Adrenal gland (tissue), 12 donors: ENCODE results near the gene RYR2. TPM values are rescaled to one million over a fixed set of nuclear protein-coding genes. Genes with fewer than 3 reads are reported as not detected.

Experiments
- DNase-seq, 7 donors: peaks; one replicate each; pipeline ENCODE4 v3.0.0-alpha.2; 2019 to 2020
- H3K27ac ChIP-seq, 5 donors: fragments of 200-600 bp; sonication (generic) in 4 of 5; 1 replicate in 3 of 5; 2 replicates in 2 of 5; pipeline versions ENCODE4 v1.5.1 to v1.8.0; 2016 to 2020; ENCODE audit warnings: mild to moderate bottlenecking in 1 of 5
- H3K27me3 ChIP-seq: fragments of 200-600 bp; 2 replicates; pipeline ENCODE4 v1.8.0; 2021
- H3K36me3 ChIP-seq, 2 donors: fragments of 200-600 bp; replicated peaks in 1 of 2; 1 replicate in 1 of 2; 2 replicates in 1 of 2; pipeline versions ENCODE4 v1.5.1 to v1.8.0; 2018 to 2022
- H3K4me1 ChIP-seq, 2 donors: fragments of 200-600 bp; replicated peaks in 1 of 2; 1 replicate in 1 of 2; 2 replicates in 1 of 2; pipeline versions ENCODE4 v1.5.1 to v1.8.0; 2018 to 2021
- H3K4me3 ChIP-seq, 4 donors: fragments of 200-600 bp; sonication (generic) in 3 of 4; one replicate each; pipeline ENCODE4 v1.5.1; 2016 to 2018
- H3K9me3 ChIP-seq, 3 donors: fragments of 200-600 bp; sonication (generic) in 1 of 3; replicated peaks in 1 of 3; 1 replicate in 2 of 3; 2 replicates in 1 of 3; pipeline versions ENCODE4 v1.5.1 to v1.8.0; 2016 to 2021
- POLR2A ChIP-seq, 2 donors: fragments of 450-650 bp; IDR thresholded peaks; one replicate each; pipeline ENCODE4 v1.6.1; 2017; ENCODE audit warnings: antibody characterized with exemption in 2 of 2, mild to moderate bottlenecking in 2 of 2, moderate library complexity in 1 of 2
- WGBS, 4 donors: extraction: QIAGEN DNeasy Blood & Tissue Kit in 2 of 4; methylation state at CpG; one replicate each; pipeline versions ENCODE4 v1.1.5 to v1.1.7; 2013 to 2017; 5-methylcytosine and 5-hydroxymethylcytosine counted together
- intact Hi-C, 2 donors: fragments of 100-400 bp; cut with DNase I; formaldehyde crosslinking; loops; one replicate each; pipeline versions ENCODE4 v1.14.1 to v1.15.0; 2022 to 2023
- polyA plus RNA-seq, 3 donors: library from polyadenylated mRNA; stranded (reverse); fragments of 200-250 nt in 2 of 3; fragments of 350-450 nt in 1 of 3; fragmentation: Illumina TruSeq in 1 of 3; extraction: RNeasy Lipid Tissue Mini Kit (QIAGEN cat#74804) in 1 of 3; gene quantifications; one replicate each; pipeline ENCODE4 v1.2.3, GENCODE V29; 2013 to 2014
- total RNA-seq, 9 donors: library from RNA; depleted of rRNA in 4 of 9; stranded (reverse); fragments of >200 nt in 4 of 9; fragments of 120-200 nt in 1 of 9; fragmentation: NEBNext Ultra II Directional in 1 of 9; extraction: Animal tissue kit (Norgen Biotek cat#: 25700) in 1 of 9; gene quantifications; one replicate each; pipeline versions ENCODE4 v1.1.0 to v1.2.4, GENCODE V29; 2013 to 2023
- TF ChIP-seq, protein P1 (sequence below), 6 experiments: fragments of 450-650 bp in 4 of 6; fragments of 200-600 bp in 2 of 6; sonication (generic) in 1 of 6; IDR thresholded peaks; 1 replicate in 5 of 6; 2 replicates in 1 of 6; pipeline versions ENCODE4 v1.5.1 to v1.8.0; 2016 to 2021; ENCODE audit warnings: antibody characterized with exemption in 6 of 6, mild to moderate bottlenecking in 2 of 6, moderate library complexity in 1 of 6
- donor health status: healthy with polysubstance abuse.
- donor health status: Bipolar disorder and iron deficiency.
- donor health status: DM: yes; HTN: yes; CAD: no.
- donor health status: DM: no; HTN: no; CAD: no.
- donor health status: DM: no; HTN: no; CAD: no.
- donor health status: DM: yes; HTN: yes; CAD: no.

The RYR2 gene
- total and polyA plus RNA-seq, 12 donors: 0.07 to 6.3 (median 0.18) TPM; not detected in 1

DNA sequence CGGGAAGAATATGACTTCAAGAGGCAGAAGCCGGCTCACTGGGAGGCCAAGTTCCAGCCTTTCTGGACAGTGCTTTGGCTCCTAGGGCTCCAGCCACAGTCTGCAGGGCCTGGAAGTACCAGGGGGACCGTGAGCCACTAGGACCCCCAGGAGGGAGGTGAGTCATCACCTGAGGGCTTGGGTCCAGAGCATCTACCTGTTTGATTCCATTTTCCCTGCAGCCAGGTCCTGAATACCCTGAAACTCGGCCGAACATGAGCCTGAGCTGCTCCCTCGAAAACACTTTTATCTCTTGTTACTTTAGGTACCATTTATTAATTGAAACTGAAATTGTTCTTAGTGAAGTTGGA lies 164.1 kb downstream of the RYR2 start:
- DNase-seq: no peak
- H3K27me3 ChIP-seq: no peaks in the 10 kb centered on the region
- H3K9me3 ChIP-seq: no peaks in the 10 kb centered on the region
- intact Hi-C loops: no loop called here
- TF ChIP-seq, protein P1, sequence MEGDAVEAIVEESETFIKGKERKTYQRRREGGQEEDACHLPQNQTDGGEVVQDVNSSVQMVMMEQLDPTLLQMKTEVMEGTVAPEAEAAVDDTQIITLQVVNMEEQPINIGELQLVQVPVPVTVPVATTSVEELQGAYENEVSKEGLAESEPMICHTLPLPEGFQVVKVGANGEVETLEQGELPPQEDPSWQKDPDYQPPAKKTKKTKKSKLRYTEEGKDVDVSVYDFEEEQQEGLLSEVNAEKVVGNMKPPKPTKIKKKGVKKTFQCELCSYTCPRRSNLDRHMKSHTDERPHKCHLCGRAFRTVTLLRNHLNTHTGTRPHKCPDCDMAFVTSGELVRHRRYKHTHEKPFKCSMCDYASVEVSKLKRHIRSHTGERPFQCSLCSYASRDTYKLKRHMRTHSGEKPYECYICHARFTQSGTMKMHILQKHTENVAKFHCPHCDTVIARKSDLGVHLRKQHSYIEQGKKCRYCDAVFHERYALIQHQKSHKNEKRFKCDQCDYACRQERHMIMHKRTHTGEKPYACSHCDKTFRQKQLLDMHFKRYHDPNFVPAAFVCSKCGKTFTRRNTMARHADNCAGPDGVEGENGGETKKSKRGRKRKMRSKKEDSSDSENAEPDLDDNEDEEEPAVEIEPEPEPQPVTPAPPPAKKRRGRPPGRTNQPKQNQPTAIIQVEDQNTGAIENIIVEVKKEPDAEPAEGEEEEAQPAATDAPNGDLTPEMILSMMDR (IDR thresholded peaks at IDR 0.05): no peak
- no peak for TF ChIP-seq POLR2A (IDR thresholded peaks at IDR 0.05)
- no peaks in the 10 kb centered on the region for H3K36me3 ChIP-seq
- whole genome bisulfite sequencing, 4 donors: 72 to 95% (median 83%) methylated on average over 4 to 6 of the region's 6 CpGs
- H3K4me1 ChIP-seq: no peaks in the 10 kb centered on the region
- H3K4me3 ChIP-seq: no peak overlapping the region
- H3K27ac ChIP-seq: no peak overlapping the region

DNA sequence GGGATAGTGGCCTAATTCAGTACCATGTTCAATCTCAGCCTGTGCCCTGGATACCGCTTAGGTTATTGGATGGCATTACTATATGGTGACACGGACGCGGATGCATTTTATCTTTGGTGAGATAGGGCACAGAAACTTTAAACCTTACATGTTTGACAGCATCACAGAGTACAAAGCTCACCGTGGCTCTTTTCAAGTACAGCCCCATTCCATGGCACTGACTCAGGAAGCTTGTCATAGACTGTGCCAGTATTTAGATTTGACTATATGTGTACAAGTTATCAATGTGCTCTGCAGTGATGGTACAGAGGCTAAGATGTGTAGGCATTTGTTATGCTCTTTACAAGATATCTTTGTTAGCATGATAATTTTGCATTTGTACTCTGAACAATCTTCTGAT lies 169.0 kb downstream of the RYR2 start:
- H3K4me3 ChIP-seq: no peak overlapping the region
- intact Hi-C loops: no loop called here
- no peaks in the 10 kb centered on the region for H3K4me1 ChIP-seq
- DNase-seq: no peak
- H3K27ac ChIP-seq: no peak overlapping the region
- no peaks in the 10 kb centered on the region for H3K36me3 ChIP-seq
- 71 to 89% (median 80%) methylated on average over 5 of the region's 5 CpGs for WGBS, 4 donors
- H3K9me3 ChIP-seq: no peaks in the 10 kb centered on the region
- TF ChIP-seq, protein P1 (IDR thresholded peaks at IDR 0.05): no peak
- no peak for TF ChIP-seq POLR2A (IDR thresholded peaks at IDR 0.05)
- H3K27me3 ChIP-seq: no peaks in the 10 kb centered on the region

DNA sequence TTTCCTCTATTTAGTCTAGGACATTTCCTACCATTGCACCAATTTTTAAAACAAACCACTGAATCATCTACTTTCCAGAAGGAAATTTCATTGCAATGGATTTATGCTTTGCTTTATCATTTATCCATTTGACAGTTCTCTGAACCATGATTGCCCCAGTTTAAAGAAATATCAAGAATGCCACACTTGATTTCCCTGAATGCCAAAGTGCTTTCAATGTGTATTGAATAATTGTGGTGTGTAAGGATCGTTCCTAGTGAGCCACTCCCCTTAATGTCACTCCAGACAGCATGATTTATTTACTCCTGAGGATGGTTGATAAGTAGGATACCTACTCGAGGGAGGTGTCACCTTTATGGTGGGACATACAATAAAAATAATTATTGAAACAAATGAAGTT lies 169.6 kb downstream of the RYR2 start:
- no peak overlapping the region for H3K27ac ChIP-seq
- intact Hi-C loops: no loop called here
- H3K9me3 ChIP-seq: no peaks in the 10 kb centered on the region
- no peak for DNase-seq
- H3K36me3 ChIP-seq: no peaks in the 10 kb centered on the region
- no peaks in the 10 kb centered on the region for H3K4me1 ChIP-seq
- H3K27me3 ChIP-seq: no peaks in the 10 kb centered on the region
- TF ChIP-seq POLR2A (IDR thresholded peaks at IDR 0.05): no peak
- TF ChIP-seq, protein P1 (IDR thresholded peaks at IDR 0.05): no peak
- H3K4me3 ChIP-seq: no peak overlapping the region
- WGBS, 4 donors: 13 to 23% (median 14%) methylated on average over 2 of the region's 2 CpGs

DNA sequence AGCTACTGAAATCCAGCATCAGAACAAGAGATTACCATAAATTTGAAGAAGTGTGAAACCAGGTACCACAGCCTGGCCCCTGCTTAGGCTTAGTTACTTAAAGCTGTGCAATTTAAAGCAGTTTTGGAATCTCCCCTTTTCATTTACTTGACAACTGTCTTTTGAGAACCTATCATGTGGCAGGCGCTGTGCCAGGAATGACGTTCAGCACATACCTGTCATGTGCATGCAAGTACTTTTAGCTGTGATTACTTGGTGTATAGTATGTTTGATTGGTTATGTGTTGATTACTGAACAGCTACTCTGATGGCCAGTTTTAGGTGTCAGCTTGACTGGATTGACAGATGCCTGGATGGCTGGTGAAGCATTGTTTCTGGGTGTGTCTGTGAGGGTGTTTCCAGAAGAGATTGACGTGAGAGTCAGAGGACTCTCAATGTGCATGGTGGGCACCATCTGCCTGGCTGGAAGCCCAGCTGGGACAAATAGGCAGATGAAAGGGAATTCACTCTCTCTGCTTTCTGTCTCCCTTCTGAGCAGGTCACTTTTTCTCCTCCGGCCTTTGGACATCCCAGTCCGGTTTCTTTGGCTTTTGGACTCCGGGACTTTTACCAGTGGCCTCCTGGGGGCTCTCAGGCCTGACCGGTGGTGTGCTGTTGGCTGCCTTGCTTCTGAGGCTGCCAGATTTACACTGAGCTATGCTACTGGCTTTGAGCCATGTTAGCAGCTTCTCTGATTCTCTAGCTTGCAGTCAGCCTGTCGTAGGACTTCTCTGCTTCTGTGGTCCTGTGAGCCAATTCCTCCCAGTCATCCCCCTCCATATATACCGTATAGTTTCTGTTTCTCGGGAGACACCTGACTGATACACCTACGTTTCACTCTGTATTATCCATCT lies 178.0 kb downstream of the RYR2 start:
- H3K27me3 ChIP-seq: no peaks in the 10 kb centered on the region
- no peak for DNase-seq
- TF ChIP-seq, protein P1 (IDR thresholded peaks at IDR 0.05): no peak
- H3K27ac ChIP-seq: no peak overlapping the region
- no peaks in the 10 kb centered on the region for H3K9me3 ChIP-seq
- no peak overlapping the region for H3K4me3 ChIP-seq
- WGBS, 4 donors: 52 to 61% (median 54%) methylated on average over 11 of the region's 11 CpGs
- H3K36me3 ChIP-seq: no peaks in the 10 kb centered on the region
- intact Hi-C loops: no loop called here
- no peaks in the 10 kb centered on the region for H3K4me1 ChIP-seq
